Bone marrow (tissue), 2 donors: ENCODE results near the gene CCDC86.
A peak's percentile ranks its signal among the peaks of the same experiment; 100 is the strongest.

Source experiments
- DNase-seq, 2 donors: peaks; one replicate each; lab custom pipeline; 2025; lab: John Stamatoyannopoulos, UW

The CCDC86 gene

DNA sequence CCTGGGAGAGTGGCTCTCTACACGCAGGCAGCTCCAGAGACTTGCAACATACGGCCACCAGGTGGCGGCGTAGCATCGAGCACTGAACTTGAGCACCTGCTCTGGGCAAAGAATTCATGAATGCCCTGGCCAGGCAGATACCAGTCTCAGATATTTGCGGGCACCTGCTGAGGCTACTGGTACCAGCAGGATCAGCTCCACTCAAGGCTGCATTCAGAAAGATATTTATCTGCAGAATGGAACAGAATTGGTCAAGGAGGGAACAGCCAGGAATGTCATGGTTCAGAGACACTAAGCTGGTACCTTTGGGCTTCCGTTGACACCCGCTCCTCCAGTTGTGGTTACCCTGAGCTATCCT is 10.8 kb upstream of the CCDC86 start:
- peak; percentile 38 to 69 for DNase-seq

DNA sequence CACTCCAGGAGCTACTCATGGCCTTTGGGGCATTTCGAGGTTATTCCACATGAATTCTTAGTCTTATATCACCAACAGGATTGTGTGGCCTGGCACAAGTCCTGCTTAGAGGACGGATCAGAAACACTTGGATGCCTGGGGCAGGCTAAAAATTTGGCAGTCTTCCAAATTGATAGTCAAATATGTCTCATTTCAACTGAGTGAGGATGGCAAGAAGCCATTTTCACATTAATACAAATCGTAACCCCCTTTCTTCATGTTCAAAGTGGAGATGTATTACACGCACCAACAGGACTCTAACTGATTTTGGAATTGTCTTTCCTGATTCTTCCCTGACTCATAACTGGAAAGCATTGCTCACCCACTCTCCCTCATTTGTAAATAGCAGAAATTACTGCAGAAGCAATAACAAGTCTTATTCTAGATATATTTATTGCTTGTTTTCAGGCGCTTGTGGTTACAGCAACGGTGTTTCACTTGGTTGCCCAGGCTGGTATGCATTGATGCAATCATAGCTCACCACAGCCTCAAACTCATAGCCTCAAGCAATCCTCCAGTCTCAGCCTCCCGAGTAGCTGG is 10.3 kb upstream of the CCDC86 start:
- no peak for DNase-seq

DNA sequence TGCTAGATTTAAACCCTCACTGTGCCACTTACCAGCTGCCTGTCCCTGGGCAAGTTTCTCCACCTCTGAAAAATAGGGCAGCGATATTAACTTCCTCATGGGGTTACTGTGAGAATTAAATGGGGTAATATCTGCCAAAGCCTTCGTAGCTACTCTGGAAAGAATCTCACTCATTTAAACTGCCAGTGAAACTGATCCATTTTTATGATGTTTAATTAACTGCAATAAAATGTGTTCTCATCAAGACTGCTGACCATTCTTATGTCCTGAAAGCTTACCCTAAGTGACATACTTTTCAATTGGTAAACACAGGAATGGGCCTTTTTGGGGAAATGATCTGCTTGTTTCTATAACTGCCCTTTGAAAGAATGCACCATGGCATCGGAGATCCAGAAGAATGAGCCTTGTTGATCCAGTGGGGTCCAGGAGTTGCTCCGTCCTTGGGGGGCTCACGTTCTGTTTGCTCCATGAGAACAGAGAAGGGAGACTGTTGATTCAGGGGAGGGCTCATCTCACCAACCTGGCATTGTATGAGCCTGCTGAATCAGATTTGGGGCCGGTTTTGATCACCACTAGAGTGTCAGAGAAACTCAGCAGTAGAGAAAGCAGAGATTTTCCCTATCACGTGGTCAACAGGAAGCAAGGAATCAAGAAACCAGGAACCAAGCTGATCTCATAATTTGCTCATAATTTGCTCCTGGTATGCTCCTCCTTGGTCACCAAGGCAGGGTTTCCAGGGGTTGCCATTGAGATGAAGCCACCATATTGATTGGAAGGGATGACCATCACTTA is 7.0 kb upstream of the CCDC86 start:
- DNase-seq: no peak

DNA sequence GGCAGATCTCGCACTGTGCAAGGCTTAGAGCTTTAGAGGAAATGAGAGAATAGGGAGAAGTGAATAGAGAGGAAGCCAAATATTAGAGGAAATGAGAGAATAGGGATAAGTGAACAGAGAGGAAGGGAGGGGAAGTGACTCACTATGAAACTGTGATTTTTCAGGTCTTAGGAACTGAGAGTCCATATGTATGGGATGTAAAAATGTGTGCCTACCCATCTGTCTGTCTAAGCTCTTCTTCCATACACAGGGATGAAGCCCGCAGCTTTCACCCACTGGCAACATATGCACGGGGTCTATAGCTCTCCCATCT is 6.4 kb upstream of the CCDC86 start:
- DNase-seq: no peak

DNA sequence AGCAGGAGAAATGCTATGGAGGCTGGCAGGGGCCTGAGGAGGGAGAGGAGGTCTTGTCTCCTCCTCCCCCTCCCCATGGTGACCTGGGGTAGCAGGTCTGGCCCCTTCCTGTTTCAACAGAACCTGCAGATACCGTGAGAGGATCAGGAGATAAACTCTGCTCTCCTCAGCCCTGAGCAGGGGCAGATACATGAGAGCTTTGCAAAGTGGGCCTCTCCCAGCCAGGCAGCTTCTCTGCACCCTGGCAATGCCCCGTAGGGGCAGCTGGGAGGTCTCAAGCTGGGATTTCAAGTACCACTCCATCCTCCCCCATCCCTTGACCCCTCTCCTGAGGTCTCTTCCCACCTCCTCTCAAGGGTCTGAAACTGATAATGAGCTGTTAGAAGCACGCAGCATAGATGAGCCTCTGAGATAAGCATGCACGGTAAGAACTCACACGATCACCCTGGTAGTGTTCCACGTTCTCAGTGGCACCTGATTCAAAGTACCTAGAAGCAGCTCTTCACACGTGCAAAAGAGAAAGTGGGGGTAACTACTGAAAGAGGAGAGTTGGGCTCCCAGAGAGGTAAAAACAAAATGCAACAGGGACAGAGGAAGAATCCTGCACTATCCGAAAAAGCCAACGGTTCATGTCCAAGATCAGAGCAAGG is 4.9 kb upstream of the CCDC86 start:
- DNase-seq: no peak

DNA sequence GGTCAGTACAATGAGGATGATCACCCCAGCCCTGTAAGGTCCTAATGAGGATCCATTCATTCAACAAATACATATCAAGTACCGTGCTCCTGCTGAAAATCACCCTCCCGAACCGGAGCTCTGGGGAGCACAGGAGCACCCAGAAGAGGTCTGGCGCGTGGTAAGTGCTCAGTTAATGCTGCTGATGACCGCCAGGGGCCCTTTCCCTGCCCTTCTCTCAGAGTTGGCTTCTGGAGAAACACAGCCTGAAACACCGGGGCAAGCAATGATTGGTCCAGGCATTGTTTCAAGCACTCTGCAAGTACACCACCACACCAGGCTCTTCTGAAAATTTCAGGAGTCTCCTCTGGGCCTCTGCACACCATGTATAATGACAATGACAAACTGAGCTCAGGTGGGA is 3.8 kb upstream of the CCDC86 start:
- no peak for DNase-seq

DNA sequence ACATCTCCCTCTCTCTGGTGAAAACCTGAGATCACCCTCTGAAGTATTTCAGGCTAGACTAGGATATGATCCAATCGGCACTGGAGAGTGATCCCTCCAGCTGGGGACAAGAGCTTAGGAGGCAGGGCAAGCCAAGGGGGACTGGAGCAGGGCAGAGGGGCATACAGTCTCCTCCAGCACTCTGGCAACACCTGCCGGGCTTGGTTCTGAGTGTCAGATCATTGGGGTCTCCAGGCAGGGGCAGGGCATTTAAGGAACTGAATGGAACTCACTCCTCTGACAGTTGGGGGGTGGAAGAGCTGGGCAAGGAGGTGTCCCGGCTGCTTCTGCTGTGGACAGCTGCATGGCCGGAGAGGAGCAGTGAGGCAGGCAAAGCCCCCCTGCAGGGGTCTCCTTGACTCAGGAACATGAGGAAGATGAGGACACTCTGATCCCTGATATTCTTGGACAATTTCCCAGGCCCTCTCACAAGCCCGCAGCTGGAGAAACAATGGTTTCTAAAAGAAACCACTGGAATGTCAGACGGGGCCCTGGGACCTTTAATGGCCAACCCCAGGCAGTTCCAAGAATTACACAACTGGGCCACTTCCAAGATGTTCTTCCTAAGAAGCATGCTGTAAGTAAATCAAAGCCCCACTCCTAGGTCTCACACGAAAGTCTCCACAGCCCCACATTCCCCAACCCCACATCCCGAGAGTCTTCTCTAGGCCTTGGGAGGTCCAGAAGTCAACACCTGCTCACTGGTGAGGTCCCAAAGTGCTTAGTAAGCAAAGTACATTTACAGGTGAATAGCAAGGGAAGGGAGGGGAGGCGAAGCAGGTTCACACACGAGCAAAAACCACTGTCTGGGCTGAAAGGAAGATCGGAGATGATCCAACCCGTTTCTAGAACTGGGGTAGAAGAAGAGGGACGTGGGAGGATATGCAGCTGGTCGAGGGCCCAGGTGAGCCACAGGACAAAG is 1.2 kb upstream of the CCDC86 start:
- DNase-seq: no peak

DNA sequence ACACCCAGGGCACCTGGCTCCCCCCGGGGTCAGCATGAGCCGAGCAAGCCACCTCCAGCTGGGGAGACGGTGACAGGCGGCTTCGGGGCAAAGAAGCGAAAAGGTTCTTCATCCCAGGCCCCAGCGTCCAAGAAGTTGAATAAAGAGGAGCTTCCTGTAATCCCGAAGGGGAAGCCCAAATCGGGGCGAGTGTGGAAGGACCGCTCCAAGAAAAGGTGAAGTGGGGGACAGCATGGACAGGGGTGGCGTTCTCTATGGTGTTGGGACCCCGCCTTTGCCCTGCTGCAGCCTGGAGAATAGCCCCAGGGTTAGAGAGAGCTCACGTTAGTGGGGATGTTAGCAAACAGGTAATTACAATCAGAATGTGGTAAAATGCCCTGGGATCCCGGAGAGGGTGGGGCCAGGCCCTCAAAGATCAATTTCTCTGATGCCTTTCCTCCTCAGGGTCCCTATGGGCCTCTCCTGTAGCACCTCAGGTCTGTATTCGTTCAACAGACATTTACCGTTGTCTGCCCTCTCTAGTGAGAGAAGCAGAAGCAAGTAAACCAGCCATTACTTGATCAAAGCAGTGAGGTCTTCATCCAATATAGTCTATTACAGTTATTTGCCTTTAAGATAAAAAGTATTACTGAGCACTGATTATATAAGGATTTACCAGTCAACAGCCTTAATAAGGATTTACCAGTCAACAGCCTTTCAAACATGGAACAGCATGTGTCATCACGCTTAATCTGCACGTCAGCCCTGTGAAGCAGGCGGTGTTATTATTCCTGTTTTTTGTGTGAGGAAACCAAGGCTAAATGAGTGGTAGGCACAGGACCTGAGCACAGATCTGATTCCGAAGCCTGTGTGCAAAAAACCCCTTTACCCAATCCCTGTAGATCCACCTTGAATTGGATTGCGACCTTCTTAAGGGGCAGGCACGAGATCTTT is 1.0 kb downstream of the CCDC86 start:
- no peak for DNase-seq

DNA sequence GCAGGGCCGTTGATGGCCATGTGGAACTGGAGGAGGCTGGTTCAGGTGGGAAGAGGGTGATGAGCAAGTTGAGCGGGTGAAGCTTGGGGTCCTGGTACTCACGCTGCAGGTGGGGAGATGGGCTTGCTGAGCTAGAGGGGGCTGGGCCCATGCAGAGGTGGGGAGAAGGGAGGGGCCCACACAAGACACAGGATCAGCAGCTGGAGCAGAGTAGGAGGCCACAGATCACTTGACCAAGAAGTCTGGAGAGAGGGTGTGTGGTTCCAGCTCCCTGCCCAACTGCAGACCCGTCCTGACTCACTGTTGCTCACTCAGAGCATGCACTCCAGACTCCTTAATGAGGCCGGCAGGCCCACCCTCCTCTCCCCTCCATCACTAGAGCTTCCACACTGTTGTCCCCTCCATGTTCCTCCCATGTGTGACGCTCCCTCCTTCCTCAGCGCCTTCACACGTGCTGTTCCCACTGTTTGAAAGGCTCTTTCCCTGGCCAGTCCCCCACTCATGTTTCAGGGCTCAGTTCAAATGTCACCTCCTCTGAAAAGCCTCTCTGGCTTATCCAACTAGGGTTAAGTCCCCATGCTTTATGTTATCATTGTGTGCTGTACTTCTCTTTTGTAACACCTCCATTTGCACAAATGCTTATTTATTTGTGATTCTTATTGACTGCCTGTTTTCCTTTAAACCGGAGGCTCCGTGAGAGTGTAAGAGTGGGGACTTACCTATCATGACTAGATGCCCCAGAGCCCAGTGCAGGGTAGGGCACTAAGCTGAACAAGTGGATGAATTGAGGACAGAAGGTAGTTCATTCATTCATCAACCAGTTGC is 2.3 kb downstream of the CCDC86 start:
- DNase-seq: no peak

DNA sequence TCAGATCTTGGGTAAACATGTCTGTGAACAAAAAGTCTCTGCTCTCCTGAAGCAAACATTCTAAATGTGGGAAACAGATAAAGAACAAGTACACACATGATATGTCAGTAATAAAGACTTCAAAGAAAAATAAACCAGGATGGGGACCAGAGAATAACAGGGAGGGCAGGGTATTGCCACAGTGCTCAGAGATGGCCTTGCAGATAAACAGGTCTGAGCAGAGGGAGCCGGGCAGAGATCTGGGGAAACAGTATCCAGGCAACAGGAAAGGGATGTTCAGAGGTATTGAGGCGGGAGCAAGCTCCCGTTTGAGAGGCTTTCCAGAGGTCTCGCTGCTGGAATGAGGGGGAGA is 2.9 kb downstream of the CCDC86 start:
- no peak for DNase-seq

DNA sequence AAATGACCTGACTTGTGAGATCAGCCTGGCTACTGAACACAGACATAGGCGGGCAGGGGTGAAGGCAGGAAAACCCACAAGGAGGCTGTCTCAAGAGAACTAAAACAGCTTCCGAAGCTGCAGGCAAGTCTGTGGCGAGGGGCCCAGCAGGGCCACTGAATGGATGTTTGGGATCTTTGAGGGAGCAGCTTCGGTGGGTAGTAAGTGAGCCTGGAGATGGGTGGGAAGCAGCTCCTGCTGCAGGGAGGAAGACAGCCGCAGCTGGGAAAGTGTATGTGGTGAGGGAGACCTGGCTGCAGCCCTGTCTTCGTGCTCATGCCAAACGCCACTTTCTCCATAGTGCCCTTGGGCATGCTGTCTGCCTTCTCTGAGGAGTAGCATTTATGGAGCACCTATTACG is 3.4 kb downstream of the CCDC86 start:
- DNase-seq: no peak

DNA sequence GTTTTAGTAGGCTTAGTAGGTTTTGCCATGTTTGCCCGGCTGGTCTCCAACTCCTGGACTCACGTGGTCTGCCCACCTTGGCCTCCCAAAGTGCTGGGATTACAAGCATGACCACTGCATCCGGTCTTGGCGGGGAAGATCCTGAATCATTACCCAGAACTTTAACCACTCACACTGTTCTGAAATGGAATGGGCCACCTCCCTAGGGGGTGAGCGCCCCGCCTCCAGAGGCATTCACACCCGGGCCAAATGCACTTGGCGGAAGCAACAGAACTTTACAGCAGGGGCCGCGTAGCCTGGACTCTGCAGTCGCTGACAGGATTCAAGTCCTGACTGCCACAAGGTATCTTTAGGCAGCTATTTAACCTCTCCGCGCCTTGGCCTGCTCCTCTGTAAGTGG is 5.4 kb downstream of the CCDC86 start:
- no peak for DNase-seq

DNA sequence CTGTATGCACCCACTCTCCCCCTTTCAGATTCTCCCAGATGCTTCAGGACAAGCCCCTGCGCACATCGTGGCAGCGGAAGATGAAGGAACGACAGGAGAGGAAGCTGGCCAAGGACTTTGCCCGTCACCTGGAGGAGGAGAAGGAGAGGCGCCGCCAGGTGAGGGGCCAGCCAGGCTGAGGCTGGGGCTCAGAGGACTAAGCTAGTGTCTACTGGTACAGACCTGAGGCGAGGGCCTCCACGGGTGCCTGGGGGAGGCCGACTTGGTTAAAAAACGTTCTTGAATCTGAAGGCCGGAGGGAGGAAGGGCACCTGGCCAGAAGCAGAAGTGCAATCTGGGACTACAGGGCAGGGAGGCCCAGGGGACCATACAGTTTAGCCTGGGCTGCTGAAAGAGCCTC is 6.0 kb downstream of the CCDC86 start:
- no peak for DNase-seq

DNA sequence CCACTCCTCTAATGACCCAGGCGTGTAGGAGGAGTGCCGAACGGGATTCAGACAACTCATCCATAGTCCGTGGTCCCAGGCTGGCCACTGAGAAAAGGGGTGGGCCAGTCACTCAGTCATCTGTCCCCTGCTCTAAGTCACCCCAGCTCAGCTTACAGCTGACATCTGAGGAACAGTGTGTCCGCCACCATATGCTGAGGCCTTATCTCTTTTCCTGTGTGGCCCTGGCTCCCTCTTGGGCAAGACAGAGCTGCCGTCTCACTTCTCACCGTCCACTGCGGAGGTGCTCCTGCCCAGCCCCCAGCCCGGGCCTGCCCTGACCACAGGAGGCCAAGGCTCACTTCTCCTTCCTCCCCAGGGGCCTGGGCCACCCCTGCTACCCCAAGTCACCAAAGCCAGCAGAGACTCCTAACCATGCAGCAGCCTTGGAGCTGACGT is 6.8 kb downstream of the CCDC86 start:
- DNase-seq: no peak

DNA sequence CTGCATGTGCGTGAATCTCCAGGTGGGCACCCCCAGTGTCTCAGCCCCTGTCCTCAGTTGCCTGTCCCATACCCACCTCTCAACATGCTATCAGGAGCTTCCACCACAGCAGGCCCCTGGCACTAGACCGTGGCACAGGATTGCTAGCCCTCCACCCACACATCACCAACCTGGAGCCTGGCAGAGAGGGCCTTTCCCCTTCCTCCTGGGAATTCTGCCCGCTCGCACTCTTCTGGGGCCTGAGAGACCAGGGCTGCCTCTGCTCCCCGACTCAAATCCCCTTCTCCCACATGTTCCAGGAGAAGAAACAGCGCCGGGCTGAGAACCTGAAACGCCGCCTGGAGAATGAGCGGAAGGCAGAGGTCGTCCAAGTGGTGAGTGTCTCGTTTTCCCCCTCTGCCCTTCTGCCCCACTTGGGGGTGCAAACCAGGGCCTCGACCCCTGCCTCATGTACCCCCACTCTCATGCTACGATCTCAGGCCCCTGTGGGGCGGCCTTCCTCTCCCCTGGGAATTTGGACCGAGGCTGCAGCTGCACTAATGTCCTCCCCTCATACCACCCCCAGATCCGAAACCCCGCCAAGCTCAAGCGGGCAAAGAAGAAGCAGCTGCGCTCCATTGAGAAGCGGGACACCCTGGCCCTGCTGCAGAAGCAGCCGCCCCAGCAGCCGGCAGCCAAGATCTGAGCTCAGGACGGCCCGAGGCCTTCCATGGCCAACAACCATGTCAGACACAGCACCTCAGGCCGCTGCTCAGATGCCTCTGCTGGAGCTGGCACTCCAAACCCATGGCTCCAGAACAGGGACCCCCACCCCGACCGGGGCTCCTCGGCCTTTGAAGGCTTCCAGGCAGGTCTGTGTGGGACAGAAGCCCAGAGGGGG is 8.0 kb downstream of the CCDC86 start:
- no peak for DNase-seq

DNA sequence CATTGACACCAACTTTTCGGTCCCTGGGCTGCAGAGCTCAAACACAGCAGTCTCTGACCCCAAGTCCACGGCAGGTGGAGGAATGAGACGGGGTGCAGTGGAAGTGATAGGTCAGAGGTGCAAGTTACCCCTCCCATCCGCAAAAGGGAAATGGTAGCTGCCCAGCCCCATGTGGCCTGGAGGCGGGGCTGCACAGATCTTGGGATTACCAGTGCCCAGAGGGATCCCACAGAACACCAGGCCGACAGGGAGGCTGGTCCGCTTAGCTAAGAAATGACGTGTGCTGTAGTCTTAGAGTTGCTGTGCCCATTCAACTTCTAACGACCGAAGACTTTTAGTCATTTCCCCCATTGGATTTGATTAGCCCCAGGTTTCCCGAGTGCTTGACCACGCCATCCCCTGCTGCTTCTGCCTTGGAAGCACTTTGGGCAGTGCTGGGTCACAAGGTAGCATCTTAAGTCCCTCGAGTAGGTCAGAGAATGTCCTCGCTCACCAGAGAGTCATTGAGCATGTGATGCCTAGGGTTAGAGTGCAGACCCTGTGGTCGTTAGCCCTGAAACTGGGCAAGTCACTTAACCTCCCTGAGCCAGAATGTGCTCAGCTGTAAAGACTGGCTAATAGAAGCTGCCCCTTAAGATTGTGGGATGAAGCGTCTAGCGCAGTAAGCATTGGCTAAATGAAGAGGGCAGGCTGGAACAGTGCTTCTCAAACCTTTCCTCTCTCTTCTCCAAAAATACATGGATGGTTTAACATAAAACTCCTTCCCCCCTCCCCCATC is 9.6 kb downstream of the CCDC86 start:
- no peak for DNase-seq

DNA sequence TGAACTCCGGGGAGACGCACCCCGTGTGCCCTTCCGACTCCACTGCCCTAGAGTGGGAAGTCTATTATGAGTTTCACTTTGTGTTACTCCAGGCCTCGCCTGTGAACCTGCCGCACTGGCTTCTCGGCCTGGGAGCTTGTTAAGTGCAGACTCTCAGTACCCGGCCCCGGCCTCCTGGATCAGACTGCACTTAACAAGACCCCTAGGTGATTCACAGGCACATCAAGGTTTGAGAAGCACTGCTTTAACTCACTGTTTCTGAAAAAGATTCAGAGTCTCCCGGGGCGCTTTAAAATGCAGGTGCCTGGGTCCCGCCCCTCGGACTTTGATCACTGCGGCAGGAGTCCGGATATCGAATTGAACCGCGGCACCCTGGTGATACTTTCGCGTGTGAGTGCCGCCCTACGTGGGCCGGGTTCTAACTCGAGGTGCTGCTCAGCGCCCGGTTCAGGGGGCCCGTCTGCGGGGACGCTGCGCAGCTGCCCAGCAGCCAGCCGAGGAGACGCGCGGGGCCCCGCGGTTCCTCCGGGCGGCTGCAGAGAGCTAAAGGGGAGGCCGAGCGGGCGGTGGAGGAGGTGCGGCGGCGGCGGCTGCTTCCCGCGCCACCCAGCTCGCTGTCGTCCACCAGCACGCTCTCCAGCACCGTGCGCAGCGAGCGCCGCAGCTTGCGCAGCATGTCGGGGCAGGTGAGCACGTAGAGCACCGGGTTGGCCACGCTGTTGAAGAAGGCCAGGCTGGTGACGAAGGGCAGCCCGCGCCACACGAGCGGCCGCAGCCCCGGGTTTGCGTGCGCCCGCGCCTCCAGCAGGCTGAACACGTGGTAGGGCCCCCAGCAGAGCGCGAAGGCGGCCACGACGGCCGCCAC is 10.4 kb downstream of the CCDC86 start:
- no peak for DNase-seq
